OCI-LY1 (cell line): ENCODE measurements around the gene ALDH3B2.
"Not testable (repeated sequence)": the region's sequence is repeated elsewhere in the genome, so short reads cannot be mapped to it uniquely, and the experiment has no call there.

Source experiments
- H2AFZ ChIP-seq: fragments of 200-600 bp; sonication (generic), shearing (Covaris generic); 2 replicates; pipeline ENCODE4 v1.6.0; 2014; ENCODE audit warnings: antibody characterized with exemption, mild to moderate bottlenecking, low read length
- H3F3A ChIP-seq: fragments of 200-600 bp; sonication (generic), shearing (Covaris generic); 2 replicates; pipeline ENCODE4 v1.6.0; 2014; ENCODE audit warnings: mild to moderate bottlenecking, antibody characterized with exemption, low read length, moderate library complexity; ENCODE audit not compliant: insufficient read depth
- H3K27ac ChIP-seq: fragments of 200-600 bp; sonication (generic); 2 replicates; pipeline ENCODE4 v1.5.1; 2014; ENCODE audit warnings: low read length, mixed run types, mild to moderate bottlenecking, low read depth; ENCODE audit not compliant: poor library complexity, severe bottlenecking
- H3K27me3 ChIP-seq: fragments of 200-600 bp; sonication (generic); 2 replicates; pipeline ENCODE4 v1.6.0; 2014; ENCODE audit warnings: antibody characterized with exemption, mild to moderate bottlenecking, low read length, moderate library complexity; ENCODE audit not compliant: insufficient read depth
- H3K36me3 ChIP-seq: fragments of 200-600 bp; sonication (generic); 2 replicates; pipeline ENCODE4 v1.6.1; 2014; ENCODE audit warnings: mild to moderate bottlenecking, antibody characterized with exemption, low read length, moderate library complexity, mixed read lengths; ENCODE audit not compliant: insufficient read depth
- H3K4me1 ChIP-seq: fragments of 200-600 bp; sonication (generic); 2 replicates; pipeline ENCODE4 v1.5.1; 2014; ENCODE audit warnings: mild to moderate bottlenecking, low read length, moderate library complexity; ENCODE audit not compliant: insufficient read depth, severe bottlenecking
- H3K4me2 ChIP-seq: fragments of 200-600 bp; sonication (generic), shearing (Covaris generic); 2 replicates; pipeline ENCODE4 v1.6.1; 2014; ENCODE audit warnings: low read length
- H3K4me3 ChIP-seq: fragments of 200-600 bp; sonication (generic); 2 replicates; pipeline ENCODE4 v1.5.1; 2014; ENCODE audit warnings: low read length, low read depth, mild to moderate bottlenecking, mixed read lengths; ENCODE audit not compliant: poor library complexity, severe bottlenecking
- H3K79me2 ChIP-seq: fragments of 200-600 bp; shearing (Covaris generic); 2 replicates; pipeline ENCODE4 v1.6.1; 2016; ENCODE audit warnings: mixed run types, low read length, mixed read lengths; ENCODE audit not compliant: insufficient read depth
- H3K9ac ChIP-seq: fragments of 200-600 bp; sonication (generic), shearing (Covaris generic); 2 replicates; pipeline ENCODE4 v1.6.1; 2014; ENCODE audit warnings: mild to moderate bottlenecking, low read length, mixed read lengths
- H3K9me2 ChIP-seq: fragments of 200-600 bp; sonication (generic), shearing (Covaris generic); 2 replicates; pipeline ENCODE4 v1.6.1; 2014; ENCODE audit warnings: low read depth, mild to moderate bottlenecking, low read length, mixed read lengths
- H3K9me3 ChIP-seq: fragments of 200-600 bp; shearing (Covaris generic); 2 replicates; pipeline ENCODE4 v1.6.1; 2014; ENCODE audit warnings: low read length, mixed read lengths
- H4K20me1 ChIP-seq: fragments of 200-600 bp; sonication (generic), shearing (Covaris generic); 2 replicates; pipeline ENCODE4 v1.6.0; 2016; ENCODE audit warnings: mild to moderate bottlenecking, low read length; ENCODE audit not compliant: insufficient read depth

ALDH3B2 gene

GRCh38 chr11:67622905-67623304 is 51.5 kb downstream of the ALDH3B2 start:
- not testable (repeated sequence) for H3K9me3 ChIP-seq, H3K27me3 ChIP-seq, H3K4me3 ChIP-seq, H3K79me2 ChIP-seq, H3F3A ChIP-seq, H3K9ac ChIP-seq, H3K4me1 ChIP-seq, H4K20me1 ChIP-seq, H3K4me2 ChIP-seq, H3K36me3 ChIP-seq, H3K27ac ChIP-seq, H2AFZ ChIP-seq, H3K9me2 ChIP-seq

GRCh38 chr11:67621928-67622327 is 52.5 kb downstream of the ALDH3B2 start:
- H4K20me1 ChIP-seq, H3K36me3 ChIP-seq, H3K79me2 ChIP-seq, H3K27ac ChIP-seq, H3F3A ChIP-seq, H3K9me3 ChIP-seq, H3K4me2 ChIP-seq, H3K9ac ChIP-seq, H2AFZ ChIP-seq, H3K9me2 ChIP-seq, H3K4me3 ChIP-seq, H3K27me3 ChIP-seq, H3K4me1 ChIP-seq: not testable (repeated sequence)

GRCh38 chr11:67620621-67621020 is 53.8 kb downstream of the ALDH3B2 start:
- not testable (repeated sequence) for H3K4me1 ChIP-seq, H3K27me3 ChIP-seq, H3K36me3 ChIP-seq, H2AFZ ChIP-seq, H3K4me3 ChIP-seq, H3F3A ChIP-seq, H3K9me2 ChIP-seq, H3K9ac ChIP-seq, H3K4me2 ChIP-seq, H3K79me2 ChIP-seq, H3K9me3 ChIP-seq, H4K20me1 ChIP-seq, H3K27ac ChIP-seq

- H3K9me3 ChIP-seq, H3K27me3 ChIP-seq, H3K36me3 ChIP-seq, H3K4me1 ChIP-seq, H3K9me2 ChIP-seq, H3K9ac ChIP-seq, H3K4me3 ChIP-seq, H4K20me1 ChIP-seq, H3F3A ChIP-seq, H2AFZ ChIP-seq, H3K79me2 ChIP-seq, H3K27ac ChIP-seq, H3K4me2 ChIP-seq: not testable (repeated sequence)
Observed at GRCh38 chr11:67619683-67620618, 54.5 kb downstream of the ALDH3B2 start.

GRCh38 chr11:67618901-67619659 is 55.3 kb downstream of the ALDH3B2 start:
- H3K9me2 ChIP-seq: not testable (repeated sequence)
- peaks cover 18% of the 10 kb centered on the region for H3K4me1 ChIP-seq

More at GRCh38 chr11:67618901-67619659, 55.3 kb downstream of the ALDH3B2 start:
- H3K27me3 ChIP-seq, H3K36me3 ChIP-seq, H3F3A ChIP-seq, H3K9me3 ChIP-seq, H3K79me2 ChIP-seq, H4K20me1 ChIP-seq, H3K4me3 ChIP-seq, H2AFZ ChIP-seq, H3K9ac ChIP-seq, H3K4me2 ChIP-seq, H3K27ac ChIP-seq: not testable (repeated sequence)
